GM18861 (cell line): ENCODE data around the gene EFCC1.

ENCODE experiments used
- ATAC-seq: cut with Tn5 transposase; IDR thresholded peaks from one replicate; pipeline ENCODE4 v1.9.1; 2021; ENCODE audit not compliant: unreplicated experiment

EFCC1 gene

DNA sequence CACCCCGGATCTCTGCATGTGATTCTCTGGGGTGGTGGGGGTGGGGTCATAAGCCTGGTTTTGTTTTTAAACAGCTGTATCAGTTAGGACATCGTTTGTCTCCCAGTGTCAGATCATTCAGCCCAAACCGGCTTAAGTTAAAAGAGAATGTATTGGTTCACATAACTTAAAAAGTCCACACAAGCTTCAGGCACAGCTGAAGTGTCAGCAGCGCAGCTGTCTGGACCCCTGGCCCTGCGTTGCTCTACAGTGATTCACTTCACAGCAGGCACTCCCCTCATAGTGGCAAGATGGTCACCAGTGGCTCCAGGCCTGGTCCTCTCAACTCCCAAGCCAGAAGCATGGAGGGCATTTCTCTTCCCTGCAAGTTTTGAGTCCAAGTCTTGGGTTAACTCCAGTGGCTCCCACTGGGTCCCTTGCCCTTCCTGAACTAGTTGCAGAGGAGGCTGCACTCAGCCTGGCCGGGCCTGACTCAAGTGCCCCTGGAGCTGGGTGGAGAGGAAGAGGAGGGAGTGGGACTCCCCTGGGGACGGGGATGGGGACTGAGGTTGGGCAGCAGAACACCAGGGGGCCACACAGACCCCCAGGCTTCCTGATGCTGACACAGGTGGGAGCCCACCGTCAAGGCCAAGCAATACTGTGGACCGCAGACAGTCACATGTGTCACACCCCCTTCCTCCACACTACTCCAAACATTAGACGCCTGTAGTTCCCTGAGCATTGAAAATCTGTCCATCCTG, 30.5 kb downstream of the EFCC1 start:
- no peak for ATAC-seq

DNA sequence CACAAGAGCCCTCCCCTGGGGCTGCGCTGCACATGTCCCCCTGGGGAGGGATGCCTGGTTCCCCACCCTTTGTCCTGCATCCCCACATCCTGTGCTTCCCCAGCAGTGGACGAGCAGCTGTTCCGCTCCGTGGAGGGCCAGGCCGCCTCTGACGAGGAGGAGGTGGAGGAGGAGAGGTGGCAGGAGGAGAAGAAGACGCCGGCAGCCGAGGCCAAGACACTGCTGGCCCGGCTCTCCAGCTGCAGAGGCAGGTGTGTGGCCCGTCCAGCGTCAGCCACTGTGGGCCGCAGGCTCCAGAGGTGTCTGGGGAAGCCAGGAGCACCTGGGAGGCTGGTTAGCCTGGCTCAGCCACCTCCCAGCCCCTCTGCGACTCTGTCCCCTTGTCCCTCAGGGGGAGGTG, 31.6 kb downstream of the EFCC1 start:
- no peak for ATAC-seq

DNA sequence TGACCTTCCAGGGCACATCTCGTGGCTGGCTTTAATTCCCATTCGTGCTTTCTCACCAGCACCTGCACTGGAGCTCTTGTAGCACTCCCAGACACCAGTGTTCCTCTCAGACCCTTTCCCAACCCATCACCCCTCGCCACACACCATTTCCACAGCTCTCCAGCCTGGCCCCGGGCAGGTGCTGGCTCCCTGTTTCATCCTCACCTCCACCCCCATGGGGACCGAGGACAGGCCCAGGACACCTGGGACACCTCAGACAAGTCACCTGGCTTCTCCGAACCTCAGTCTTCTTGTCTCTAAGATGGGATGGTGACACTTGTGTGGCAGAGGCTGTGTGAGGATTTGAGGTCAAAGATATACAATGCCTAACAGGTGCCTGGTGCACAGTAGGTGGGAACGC, 32.0 kb downstream of the EFCC1 start:
- no peak for ATAC-seq

DNA sequence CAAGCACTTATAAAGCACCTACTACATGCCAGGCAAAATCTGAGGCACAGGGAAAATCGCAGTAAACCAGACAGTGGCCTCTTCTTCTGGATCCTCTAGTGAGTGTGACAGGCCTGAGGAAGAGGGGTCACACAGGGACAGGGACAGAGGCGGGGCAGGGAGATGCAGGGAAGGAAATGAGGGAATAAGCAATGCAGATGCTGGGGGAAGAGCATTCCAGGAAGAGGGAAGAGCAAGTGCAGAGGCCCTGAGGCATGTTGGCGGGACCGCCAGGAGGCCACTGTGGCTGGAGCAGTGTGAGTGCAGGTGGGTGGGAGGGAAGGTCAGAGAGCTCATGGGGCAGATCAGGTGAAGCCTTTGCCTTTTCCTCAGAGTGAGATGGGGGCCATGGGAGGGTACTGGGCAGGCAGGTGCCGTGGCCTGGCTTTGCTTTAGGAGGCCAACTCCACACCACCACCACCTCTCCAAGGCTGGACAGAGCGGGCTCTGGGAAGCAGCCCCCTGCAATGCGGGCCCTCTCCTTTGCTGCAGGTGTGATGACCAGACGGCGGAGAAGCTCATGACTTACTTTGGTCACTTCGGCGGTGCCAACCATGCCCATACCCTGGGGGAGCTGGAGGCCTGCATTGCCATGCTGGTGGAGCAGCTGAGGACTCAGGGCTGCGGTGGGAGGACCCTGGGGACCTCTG, 32.7 kb downstream of the EFCC1 start:
- no peak for ATAC-seq

DNA sequence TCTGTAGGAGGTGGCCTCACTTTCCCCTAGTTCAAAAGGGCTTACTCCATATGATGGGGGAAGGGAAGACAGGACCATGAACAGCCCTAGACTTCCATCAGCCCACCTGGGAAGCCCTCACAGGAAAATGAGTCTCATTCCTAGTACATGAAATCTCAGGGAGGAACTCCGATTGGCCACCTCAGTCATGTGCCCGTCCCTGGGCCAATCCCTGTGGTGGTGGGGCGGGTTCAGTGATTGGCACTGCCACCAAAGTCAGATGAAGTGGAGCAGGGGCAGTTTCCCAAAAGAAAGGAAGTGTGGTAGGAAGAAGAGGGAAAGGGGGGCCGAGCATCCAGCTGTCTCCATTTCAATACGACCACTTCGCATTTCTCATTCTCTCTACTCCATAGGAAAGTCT, 33.5 kb downstream of the EFCC1 start:
- no peak for ATAC-seq

DNA sequence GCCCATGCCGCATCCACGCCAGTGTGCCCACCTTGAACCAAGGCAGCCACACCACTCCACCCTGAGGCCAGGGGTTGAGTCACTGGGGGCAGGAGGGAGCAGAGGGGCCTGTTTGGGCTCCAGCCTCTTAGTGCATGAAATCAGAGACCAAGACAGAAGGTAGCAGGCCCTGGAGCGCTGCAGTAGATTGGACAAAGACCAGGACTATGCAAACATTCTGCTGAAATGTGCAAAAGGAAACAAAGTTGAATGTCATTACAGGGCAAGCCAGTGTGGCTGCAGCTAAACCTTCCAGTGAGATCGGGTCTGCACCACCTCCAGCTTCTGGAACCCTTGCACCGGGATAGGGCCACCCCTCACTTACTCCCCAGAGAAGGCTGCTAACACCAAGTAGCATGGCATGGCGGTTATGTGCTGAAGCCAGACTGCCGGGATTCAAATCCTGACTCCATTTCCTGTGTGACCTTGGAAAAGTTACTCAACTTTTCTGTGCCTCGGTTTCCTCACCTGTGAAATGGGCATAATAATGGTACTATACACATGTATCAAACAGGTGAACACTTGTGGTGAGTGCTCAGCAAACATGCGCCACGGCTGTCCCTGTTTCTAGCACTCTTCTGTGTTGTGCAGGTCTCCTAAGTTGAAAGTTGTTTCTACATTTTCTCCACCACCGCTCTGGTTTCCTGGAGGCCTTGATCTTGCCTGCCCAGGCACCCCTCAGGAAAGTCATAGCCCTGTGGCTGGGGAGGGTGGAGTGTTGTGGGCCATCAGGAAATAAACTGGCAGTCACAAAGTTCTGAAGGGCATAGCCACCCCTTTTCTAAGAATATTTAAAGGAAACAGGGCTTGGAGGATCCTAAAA, 34.5 kb downstream of the EFCC1 start:
- no peak for ATAC-seq

DNA sequence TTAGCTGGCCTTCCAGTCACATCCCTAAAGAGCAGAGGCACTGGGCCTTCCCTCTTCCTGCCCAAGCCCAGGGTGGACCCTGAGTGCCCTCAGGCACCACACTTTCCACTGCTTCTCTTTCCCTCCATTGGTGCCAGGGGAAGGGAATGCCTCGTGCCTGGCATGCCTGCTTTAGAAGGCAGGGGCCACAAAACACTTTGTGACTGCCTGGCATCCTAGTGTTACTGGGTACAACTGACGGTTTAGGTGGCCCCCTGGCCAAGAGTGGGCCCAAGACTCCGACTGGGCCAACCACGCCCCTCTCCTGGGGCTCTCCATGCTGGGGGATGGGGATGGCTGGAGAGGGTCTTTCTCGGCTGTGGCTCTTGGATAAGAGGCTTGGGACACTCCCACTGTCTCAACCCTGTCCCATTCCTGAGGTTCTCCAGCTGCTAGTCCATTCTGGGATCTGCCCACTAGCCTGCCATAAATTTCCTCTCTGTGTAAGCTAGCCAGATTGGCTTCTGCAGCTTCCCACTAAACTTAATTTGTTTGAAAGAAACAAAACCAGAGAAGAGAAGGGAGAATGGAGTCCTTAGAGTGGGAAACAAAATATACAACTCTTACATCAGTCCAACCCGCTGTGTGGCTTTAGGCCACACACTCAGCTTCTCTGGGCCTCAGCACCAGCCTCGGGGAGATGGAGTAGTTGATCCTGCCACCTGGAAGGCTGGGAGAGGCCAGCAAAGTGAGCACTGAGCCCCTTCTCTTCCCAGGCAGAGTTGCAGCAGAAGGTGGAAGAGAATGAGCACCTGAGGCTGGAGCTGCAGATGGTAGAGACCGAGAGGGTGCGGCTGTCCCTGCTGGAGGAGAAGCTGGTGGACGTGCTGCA, 35.4 kb downstream of the EFCC1 start:
- ATAC-seq: no peak

DNA sequence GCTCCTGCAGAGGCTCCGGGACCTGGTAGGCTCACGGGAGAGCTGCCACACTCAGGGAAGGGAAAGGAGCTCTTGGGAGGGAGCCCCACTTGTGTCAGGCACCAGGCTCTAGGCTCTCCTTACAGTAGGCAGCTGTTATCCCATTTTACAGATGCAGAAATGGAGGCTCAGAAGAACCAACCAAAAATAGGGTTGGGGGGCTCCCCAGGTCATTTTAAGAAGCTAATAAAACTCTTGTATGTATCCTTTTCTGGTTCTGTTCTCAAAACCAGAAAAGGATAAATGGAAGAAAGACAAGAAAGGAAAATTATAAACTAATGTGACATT, 36.0 kb downstream of the EFCC1 start:
- no peak for ATAC-seq

DNA sequence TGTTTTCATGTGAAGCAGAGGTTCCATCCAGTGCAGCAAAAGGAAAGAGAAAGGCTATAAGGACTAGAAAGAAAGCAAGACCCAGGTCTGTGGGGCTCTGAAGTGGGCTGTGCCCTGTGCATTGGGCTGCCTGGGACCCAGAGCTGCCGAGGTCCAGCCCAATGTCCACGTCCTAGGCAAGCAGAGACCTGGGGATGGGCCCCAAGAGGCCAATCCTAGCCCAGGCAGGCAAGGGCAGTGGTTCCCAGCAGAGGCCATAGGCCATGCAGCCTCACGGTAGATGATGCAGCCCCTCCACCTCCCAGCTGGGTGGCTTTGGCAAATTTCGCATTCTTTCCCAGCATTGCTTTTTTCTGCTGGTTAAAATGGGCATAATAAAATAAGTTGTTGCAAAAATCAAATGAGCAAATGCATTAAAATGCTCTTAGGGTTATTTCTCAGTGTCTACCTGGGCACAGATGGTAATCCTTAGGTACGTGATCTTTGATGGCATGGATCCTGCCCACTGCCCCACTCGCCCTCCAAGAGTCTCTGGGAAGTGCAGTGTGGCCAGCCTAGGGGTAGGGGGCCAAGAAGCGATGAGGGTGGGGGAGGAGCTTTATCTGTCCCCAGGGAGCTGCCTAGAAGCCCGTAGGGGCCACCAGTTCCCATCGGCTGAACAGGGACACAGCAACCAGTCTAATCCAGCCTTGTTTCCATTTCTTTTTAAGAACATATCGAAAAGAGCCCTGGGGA, 37.2 kb downstream of the EFCC1 start:
- ATAC-seq: no peak

DNA sequence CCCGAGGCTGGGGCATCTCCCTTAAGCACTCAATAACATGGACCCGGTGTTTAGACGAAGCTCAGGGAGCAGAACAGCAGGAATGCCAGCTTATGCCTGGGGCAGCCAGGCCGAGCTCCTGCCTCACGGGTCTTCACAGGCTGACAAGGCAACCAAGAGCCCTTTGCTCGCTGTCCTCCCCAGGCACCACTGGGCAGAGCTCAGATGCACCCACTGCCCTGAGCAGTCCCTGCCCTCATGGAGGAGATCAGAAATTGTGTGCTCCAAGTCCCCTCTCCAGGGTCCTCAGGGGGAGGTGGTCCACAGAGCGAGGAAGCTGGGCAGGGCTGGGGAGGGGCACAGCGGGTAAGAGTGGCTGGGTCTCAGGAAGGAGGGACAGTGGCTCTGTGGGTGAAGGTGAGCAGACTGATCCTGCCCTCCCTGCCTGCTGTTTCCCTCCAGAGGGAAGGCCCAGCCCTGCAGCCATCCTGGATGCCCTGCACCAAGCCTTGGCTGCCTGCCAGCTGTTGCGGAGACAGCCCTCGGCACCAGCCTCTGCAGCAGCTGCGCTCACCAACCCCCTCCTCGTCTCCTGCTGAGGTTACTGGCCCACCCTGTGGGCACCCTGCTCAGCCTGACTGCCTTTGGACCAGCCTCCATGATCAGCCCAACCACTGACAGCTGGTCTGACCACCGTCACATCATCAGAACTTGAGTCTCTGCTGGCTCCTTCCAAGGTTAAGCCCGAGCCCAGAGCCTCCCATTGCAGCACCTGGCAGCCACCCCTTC, 38.4 kb downstream of the EFCC1 start:
- ATAC-seq: no peak

DNA sequence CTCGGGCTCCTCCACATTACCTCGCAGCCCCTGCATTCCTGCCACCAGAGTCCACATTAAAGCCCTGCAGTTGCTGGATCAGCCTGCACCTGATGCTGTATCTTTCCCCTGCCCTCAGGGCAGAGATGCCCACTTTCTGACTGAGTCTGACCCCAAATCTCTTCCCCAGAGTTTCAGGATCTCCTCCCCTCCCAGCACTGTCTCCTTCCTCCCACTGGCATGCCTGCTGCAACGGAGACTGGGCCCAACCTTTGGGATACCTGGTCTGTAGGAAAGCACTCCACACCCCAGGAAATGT, 38.9 kb downstream of the EFCC1 start:
- ATAC-seq: no peak

DNA sequence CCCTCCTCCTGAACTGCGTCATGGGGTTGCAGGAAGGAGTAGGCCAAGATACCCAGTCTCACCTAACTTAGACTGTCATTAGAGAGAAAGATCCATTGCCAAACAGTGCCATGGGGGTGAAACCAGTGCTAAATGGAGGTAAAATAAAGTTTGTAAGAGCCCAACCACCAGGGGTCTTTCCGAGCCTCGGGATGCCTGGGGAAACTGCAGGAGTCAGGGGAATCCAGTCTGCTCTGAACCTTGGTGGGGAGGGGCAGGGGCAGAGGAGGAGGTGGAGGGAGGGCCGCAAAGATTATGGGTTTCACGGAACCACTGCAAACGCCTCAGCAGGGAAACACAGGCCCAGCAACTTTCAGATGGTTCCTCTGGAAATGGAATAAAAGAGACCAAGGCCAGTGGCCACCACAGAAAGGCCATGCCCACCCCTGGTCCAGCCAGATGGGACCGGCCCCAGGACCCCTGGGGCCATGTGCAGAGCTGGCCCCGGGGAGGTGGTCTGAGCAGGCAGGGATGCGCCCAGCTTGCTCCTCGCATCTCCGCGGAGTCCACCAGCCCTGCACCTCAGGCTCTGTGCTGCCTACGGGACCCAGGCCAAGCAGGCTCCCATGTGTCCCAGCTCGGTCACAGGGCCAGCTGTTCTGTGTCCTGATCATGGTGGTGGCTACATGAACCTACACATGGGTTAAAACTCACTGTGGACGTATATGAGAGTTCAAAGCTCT, 39.6 kb downstream of the EFCC1 start:
- ATAC-seq: no peak

DNA sequence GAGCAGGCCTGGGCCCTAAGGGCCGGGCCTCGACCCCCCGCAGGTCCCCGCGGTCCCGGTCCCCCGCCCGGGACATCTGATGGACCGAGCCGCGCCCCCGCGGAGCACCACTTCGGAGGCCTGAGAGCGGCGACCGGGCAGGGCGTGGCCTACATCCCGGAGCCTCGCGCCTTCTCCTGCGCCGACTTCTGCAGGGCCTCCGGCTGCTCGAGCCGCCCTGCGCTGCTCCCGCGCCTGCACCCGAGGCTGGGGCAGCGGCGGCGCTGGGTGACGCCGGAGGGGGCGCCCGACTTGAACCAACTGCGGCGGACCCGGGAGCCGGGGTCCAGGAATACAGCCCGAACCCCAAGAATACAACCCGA, 44.6 kb downstream of the EFCC1 start:
- ATAC-seq: no peak

DNA sequence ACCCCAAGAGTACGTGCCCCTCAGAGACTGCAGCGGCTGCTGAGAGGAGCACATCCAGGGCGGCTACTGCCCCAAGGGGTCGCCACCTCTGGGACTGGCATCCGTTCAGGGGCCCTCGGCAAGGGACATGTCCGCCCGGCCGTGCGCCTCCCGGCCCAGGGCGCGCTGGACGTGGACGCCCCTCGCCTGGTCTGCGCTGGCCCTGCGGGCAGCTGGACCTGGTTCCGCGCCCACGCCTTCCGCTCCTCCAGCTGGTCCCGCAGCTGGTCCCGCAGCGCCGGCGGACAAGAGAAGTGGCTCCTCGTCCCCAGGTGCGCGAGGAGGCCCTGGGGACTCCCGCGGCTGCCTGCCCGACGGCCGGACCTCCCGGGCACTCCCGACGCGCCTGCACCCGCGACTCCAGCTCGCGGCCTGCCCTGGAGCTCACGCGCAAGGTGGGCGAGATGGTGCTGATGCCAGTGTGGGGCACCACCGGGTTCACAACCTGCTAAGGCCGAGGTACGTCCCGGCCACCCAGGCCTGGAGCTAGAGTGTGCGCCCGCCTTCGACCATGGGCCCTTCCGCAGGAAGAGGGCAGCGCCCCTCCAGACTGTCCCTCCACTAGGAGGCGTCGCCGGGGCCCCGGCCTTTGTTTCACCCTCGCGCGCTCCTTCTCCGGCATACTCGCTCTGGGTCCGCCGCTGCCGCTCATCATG, 45.1 kb downstream of the EFCC1 start:
- ATAC-seq: no peak

DNA sequence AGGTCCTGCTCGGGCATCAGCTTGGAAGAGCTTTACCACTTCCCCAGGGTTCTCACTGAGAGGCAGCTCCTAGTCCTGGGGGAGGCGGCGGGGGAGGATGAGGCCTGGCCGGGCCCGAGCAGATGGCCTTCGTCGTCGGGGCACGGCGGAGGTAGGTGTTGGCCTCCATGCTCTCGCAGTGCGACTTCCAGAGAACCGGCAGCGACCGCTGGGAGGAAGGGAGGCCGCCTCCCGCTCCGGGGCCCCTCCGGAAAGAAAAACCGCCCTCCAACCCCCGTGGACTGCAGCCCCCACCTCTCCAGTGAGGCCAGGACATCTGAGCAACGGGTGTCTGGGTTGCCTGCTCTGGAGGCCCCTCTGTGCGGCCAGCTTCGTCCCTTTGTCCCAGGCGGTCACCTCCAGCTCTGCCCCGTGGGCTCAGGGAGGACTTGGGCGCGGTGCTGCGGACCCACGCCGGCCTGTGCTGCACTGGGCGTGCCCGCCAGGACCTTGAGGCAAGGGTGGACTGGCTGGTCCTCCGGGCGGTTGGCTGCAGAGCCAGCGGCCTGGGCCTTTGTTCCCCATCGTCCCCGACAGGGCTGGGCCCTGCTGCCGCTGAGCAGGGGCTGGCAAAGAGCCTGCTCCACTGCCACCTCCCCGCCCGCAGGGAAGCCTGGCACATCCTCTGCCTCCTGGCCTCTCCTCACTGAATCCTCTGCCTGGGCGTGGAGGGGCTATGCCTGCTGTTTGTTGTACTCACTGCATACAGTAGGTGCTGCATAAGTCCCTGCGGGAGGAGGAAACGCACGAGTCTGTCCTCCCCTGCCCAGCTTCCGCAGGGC, 45.8 kb downstream of the EFCC1 start:
- ATAC-seq: no peak

DNA sequence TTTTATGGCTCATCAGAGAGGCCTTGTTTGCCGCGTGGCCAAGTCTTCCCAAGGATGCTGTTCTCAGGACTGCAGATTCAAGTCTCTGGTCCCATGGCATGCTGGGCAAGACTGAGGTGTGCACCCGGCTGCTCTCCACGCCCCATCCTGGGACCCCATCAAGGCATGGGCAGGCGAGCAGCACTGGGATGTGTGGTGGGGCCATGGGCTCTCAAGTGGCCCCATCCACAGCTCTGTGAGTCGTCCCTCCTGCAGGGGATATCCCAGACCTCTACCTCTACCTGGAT, 46.4 kb downstream of the EFCC1 start:
- ATAC-seq: no peak

DNA sequence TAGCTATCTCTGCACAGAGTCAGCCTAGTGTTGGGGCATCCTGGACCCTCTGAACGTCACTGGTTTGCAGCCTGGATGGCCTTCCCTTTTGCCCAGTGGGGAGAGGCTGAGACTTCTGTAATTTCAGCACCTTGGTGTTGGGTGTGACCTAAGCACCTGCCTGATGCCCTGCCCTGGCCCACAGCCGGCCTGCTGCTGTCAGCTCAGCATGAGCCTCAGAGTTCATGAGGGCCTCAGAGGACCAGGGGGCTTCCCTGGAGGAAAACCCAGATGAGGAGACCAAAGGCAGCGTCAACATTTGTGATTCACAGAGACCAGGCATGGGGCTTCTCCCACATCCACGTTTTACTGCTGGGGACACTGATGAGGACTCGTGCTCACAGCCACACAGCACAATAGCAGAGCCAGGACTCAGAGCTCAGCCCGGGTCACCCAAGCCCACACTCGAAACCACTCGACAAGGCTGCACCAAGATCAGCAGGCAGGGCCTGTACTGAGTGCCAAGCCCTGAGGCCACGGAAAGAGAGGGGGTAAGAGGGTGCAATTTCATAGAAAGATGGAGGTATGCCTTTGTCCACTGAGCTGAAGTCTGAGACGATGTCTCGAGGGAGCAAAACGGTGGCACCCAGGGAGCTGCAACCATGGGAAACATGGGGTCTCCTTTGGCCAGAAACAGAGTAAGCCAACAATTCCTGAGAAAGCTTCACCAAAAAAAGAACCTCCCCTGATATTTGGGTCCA, 49.6 kb downstream of the EFCC1 start:
- no peak for ATAC-seq
